Urinary bladder (tissue), 4 donors: Measurements from ENCODE around the gene USH1C. TPM values are rescaled to one million over a fixed set of nuclear protein-coding genes. Genes with fewer than 3 reads are reported as not detected.

ENCODE experiments used
- DNase-seq: peaks from one replicate; pipeline ENCODE4 v3.0.0-alpha.2; 2015; ENCODE audit errors: extremely low spot score
- H3K27ac ChIP-seq: one replicate; pipeline ENCODE4 v1.5.1; 2013; ENCODE audit warnings: low read depth, mild to moderate bottlenecking, moderate library complexity
- H3K36me3 ChIP-seq: one replicate; pipeline ENCODE4 v1.6.1; 2013; ENCODE audit warnings: mild to moderate bottlenecking, moderate library complexity; ENCODE audit not compliant: insufficient read depth
- H3K4me1 ChIP-seq: one replicate; pipeline ENCODE4 v1.6.1; 2013; ENCODE audit warnings: mild to moderate bottlenecking, moderate library complexity; ENCODE audit not compliant: insufficient read depth
- H3K4me3 ChIP-seq: one replicate; pipeline ENCODE4 v1.5.1; 2013; ENCODE audit warnings: low read depth, low read length
- WGBS: extraction: QIAGEN DNeasy Blood & Tissue Kit; methylation state at CpG from one replicate; pipeline ENCODE4 v1.1.7; 2013; 5-methylcytosine and 5-hydroxymethylcytosine counted together
- polyA plus RNA-seq: library from polyadenylated mRNA; stranded (reverse); fragments of 200-250 nt; gene quantifications from one replicate; pipeline ENCODE4 v1.2.3, GENCODE V29; 2013
- total RNA-seq: library from RNA; depleted of rRNA; stranded (reverse); fragments of >200 nt; gene quantifications from one replicate; pipeline ENCODE4 v1.2.3, GENCODE V29; 2014
- donor health status: healthy with polysubstance abuse.
- donor health status: healthy.

Gene USH1C
- total RNA-seq (0.74 TPM), polyA plus RNA-seq (0.10 TPM)

DNA sequence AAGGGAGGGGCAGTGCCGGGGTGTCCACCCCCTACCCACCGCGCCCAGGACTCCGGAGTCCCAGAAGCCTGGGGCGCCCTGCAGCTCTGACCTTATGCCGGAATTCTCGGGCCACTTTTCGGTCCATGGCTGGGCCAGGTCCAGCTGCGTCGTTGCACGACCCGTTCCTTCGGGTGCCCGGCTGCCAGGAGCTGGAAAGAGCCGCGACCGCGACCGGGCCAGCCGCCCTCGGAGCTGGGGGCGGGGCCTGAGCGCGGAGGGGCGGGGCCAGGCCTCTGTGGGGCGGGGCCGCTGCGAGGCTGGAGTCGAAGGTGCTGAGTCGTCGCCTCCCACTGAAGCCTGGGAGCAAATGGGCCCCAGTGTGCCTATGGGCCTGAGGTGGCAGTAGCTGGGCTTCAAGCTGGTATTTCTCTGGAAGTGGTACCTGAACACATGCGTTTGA, at the start of gene USH1C:
Gene USH1C (minus strand): TSS at position 236 of the 442 bp plus-strand sequence. CDS start 109 bp downstream, at position 127.
- WGBS, result 6% methylated on average over 32 of the region's 32 CpGs
- DNase-seq, result no peak
- Histone ChIP-seq H3K4me1 (no peaks in the 10 kb centered on the region), H3K36me3 (no peaks in the 10 kb centered on the region), H3K4me3 (no peak within 1 kb of the TSS), H3K27ac (no peak within 1 kb of the TSS)

DNA sequence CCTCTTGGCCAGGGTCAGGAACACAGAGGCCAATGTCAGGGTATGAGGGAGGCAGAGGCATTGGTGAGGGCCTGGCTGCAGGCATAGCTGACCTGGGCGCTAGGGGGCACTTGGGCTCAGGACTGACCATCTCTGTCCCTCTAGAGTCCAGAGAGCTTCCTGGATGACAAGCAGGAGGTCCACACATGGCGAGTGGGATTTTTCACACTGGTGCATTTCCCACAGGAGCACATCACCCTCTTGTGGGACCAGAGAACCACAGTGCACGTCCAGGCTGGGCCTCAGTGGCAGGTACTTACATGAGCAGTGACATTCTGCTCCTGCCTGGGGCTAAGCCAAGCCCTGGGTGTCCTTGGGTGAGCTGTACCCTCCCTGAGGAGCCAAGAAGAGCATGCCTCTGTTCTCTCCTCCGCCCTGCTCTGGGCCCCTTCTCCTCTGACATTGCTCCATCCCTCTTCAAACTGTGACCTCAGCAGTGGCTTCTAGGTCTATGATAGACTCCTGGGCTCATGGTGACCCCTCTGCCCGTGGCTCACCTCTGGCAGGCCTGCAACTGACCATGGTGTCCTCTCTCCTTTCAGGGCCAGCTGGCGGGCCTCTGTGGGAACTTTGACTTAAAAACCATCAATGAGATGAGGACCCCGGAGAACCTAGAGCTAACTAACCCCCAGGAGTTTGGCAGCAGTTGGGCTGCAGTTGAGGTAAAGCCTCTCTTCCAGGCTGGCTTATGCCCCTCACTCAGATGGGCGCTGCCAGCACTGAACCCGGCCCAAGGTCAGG, 49.4 kb upstream of the USH1C start:
- H3K4me1 ChIP-seq, result no peaks in the 10 kb centered on the region
- H3K36me3 ChIP-seq, result no peaks in the 10 kb centered on the region
- WGBS, result 70% methylated on average over 9 of the region's 9 CpGs
- H3K4me3 ChIP-seq, result no peak overlapping the region
- no peak for DNase-seq
- H3K27ac ChIP-seq, result no peak overlapping the region

DNA sequence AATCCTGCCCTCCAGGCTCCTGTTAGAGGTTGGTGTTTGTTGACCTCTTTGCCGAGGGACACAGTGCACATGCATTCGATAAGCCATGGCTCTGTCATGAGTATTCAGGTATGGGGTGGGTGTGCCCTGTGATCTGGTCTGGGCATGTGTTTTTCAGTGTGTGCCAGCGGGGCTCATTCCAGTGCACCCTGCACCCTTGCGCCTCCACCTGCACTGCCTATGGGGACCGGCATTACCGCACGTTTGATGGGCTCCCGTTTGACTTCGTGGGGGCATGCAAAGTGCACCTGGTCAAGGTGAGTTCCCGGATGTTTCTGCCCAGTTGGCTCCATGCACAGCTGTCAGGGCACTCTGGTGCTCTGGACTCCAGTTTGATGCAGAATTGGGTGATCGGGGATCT, 47.1 kb upstream of the USH1C start:
- Histone ChIP-seq H3K4me1 (no peaks in the 10 kb centered on the region), H3K27ac (no peak overlapping the region), H3K4me3 (no peak overlapping the region), H3K36me3 (no peaks in the 10 kb centered on the region)
- DNase-seq, result no peak
- WGBS, result 88% methylated on average over 11 of the region's 11 CpGs

- WGBS, result 87% methylated on average over 7 of the region's 7 CpGs
- DNase-seq, result no peak
These were observed 46.2 kb upstream of the USH1C start for GRCh38 chr11:17590463-17590862.

DNA sequence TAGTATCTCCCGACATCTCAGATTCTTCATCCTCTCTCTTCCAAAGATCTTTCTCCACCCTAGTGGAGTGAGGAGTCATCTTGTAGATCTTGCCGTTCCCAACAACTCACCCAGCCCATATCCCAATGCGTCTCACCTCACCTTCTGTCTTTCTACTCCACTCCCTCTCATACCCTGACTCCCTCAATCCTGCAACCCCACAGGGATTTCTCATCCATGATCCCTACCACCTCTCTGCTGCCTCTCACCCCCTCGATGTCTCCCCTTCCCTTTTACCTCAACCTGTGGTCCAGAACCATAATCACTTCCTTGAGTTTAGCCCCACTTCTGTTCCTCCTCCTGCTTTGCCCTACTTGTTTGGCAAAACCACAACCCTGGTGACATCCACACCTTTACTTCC, 44.5 kb upstream of the USH1C start:
- no peaks in the 10 kb centered on the region for H3K36me3 ChIP-seq
- WGBS, result 83% methylated on average over 4 of the region's 4 CpGs
- no peaks in the 10 kb centered on the region for H3K4me1 ChIP-seq
- H3K27ac ChIP-seq, result no peak overlapping the region
- no peak for DNase-seq
- H3K4me3 ChIP-seq, result no peak overlapping the region

More at GRCh38 chr11:17590463-17590862, 46.2 kb upstream of the USH1C start:
- Histone ChIP-seq H3K36me3 (no peaks in the 10 kb centered on the region), H3K27ac (no peak overlapping the region), H3K4me3 (no peak overlapping the region), H3K4me1 (no peaks in the 10 kb centered on the region)

DNA sequence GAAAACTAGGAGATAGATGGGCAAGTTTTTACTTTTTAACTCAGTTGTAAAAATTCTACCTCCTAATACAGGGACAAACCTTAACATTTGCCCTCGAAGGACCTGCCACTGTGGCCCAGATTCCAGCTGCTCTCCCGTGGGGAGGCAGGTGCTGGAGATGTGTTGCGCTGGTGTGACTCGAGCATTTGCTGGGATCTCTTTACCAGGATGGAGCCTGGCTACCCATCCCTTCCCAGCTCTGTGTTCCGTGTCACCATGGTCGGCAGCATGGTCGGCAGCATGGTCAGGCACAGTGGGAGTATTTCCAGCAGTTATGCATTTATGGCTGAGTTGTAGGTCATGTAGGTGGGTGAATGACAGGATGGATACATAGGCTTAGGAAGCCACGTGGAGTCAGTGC, 44.0 kb upstream of the USH1C start:
- no peak for DNase-seq
- Histone ChIP-seq H3K4me1 (no peaks in the 10 kb centered on the region), H3K4me3 (no peak overlapping the region), H3K36me3 (no peaks in the 10 kb centered on the region), H3K27ac (no peak overlapping the region)
- WGBS, result 79% methylated on average over 8 of the region's 8 CpGs

DNA sequence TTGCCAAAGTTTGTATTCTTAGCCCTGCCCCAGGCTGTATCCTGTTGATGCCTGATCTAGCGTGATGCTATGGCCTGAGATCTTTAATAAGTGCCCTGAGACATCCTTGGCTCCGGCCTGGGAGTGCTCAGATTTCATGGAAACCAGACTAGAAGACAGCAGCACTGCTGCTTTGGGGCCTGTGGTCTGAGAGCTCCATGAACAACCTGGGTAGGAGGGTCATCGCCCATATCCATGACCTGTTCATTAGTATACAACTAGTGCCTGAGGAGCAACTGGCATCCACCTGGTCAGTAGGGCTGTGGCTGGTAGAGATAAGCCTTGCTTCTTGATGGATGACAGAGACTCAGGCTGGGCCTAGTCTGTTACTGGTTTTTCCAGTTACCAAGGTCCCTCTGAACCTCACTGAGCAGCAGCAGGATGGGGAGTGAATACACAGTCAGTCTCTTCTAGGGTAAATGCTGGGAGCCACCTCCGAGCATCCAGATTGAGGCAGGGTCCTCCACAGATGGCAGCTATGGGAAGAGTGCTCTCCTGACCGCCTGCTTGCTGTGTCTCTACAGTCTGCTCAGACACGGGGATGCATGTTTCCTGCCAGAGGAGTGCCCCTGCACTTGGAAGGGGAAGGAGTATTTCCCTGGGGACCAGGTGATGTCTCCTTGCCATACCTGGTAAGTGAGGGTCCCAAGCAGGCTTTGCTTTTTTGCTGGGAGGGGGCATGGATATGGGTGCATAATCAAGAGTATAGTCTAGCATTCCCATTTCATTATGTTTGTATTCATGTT, 41.9 kb upstream of the USH1C start:
- 70% methylated on average over 6 of the region's 6 CpGs for WGBS
- no peak overlapping the region for H3K4me3 ChIP-seq

GRCh38 chr11:17581732-17582053, 37.5 kb upstream of the USH1C start:
- H3K27ac ChIP-seq, result no peak overlapping the region
- DNase-seq, result no peak
- no peaks in the 10 kb centered on the region for H3K4me1 ChIP-seq
- WGBS, result 90% methylated on average over 4 of the region's 4 CpGs
- no peak overlapping the region for H3K4me3 ChIP-seq
- no peaks in the 10 kb centered on the region for H3K36me3 ChIP-seq

More for the DNA sequence above, 41.9 kb upstream of the USH1C start:
- no peaks in the 10 kb centered on the region for H3K36me3 ChIP-seq
- H3K4me1 ChIP-seq, result no peaks in the 10 kb centered on the region
- H3K27ac ChIP-seq, result no peak overlapping the region
- DNase-seq, result no peak

- 73% methylated on average over 6 of the region's 6 CpGs for WGBS
- Histone ChIP-seq H3K36me3 (no peaks in the 10 kb centered on the region), H3K4me3 (no peak overlapping the region), H3K27ac (no peak overlapping the region), H3K4me1 (no peaks in the 10 kb centered on the region)
- no peak for DNase-seq
These were observed 37.0 kb upstream of the USH1C start for GRCh38 chr11:17581036-17581731.

DNA sequence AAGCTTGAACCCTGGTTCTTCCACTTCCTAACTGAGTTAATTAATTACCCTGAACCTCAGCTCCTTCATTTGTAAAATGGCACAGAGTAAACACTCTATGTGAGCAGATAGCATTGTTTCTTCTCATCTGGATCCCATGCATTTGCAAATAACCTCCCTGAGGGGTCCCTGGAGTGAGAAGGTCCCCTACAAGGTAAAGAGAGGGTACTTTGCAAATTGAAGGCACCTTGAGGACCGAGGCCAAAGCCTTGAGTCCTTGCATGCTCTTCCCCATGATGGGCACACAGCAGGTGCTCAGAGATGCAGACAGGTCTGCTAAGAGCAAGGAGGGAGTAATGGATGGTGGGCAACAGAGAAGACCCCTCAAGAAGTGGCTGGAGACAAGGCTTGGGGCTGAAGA, 36.1 kb upstream of the USH1C start:
- Histone ChIP-seq H3K36me3 (no peaks in the 10 kb centered on the region), H3K27ac (no peak overlapping the region), H3K4me3 (no peak overlapping the region), H3K4me1 (no peaks in the 10 kb centered on the region)
- 40% methylated on average over 1 of the region's 1 CpG for WGBS
- DNase-seq, result no peak

GRCh38 chr11:17579451-17579850, 35.2 kb upstream of the USH1C start:
- Histone ChIP-seq H3K4me3 (no peak overlapping the region), H3K27ac (no peak overlapping the region), H3K36me3 (no peaks in the 10 kb centered on the region), H3K4me1 (no peaks in the 10 kb centered on the region)
- WGBS, result 87% methylated on average over 7 of the region's 7 CpGs
- DNase-seq, result no peak

GRCh38 chr11:17578958-17579357, 34.7 kb upstream of the USH1C start:
- 80% methylated on average over 8 of the region's 8 CpGs for WGBS
- Histone ChIP-seq H3K4me1 (no peaks in the 10 kb centered on the region), H3K36me3 (no peaks in the 10 kb centered on the region), H3K4me3 (no peak overlapping the region), H3K27ac (no peak overlapping the region)
- no peak for DNase-seq

DNA sequence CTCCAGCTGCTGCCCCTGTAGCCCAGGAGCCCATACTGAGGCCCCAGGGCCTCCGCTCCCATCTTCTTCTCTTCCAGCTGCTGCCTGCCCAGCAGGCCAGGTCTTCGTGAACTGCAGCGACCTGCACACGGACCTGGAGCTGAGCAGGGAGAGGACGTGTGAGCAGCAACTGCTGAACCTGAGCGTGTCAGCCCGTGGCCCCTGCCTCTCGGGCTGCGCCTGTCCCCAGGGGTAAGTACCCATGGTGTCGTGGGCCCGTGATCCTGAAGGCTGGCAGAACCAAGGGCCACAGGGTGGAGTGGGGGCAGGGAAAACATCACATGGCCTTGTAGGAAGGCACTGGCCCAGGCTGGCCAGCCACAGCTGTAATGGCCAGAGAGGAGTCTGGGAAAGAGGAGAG, 34.1 kb upstream of the USH1C start:
- Histone ChIP-seq H3K4me1 (no peaks in the 10 kb centered on the region), H3K27ac (no peak overlapping the region), H3K36me3 (no peaks in the 10 kb centered on the region), H3K4me3 (no peak overlapping the region)
- no peak for DNase-seq
- 86% methylated on average over 11 of the region's 11 CpGs for WGBS
